SKM-1 treated with dmso at 0.1 percent for 144 hours (cell line): ENCODE measurements around the gene TXNRD1.
A peak's percentile ranks its signal among the peaks of the same experiment; 100 is the strongest.
"Not testable (repeated sequence)": the region's sequence is repeated elsewhere in the genome, so short reads cannot be mapped to it uniquely, and the experiment has no call there.

Experiments
- DNase-seq: peaks from one replicate; lab custom pipeline; 2025; ENCODE audit not compliant: unreplicated experiment; lab: John Stamatoyannopoulos, UW

Gene TXNRD1

DNA sequence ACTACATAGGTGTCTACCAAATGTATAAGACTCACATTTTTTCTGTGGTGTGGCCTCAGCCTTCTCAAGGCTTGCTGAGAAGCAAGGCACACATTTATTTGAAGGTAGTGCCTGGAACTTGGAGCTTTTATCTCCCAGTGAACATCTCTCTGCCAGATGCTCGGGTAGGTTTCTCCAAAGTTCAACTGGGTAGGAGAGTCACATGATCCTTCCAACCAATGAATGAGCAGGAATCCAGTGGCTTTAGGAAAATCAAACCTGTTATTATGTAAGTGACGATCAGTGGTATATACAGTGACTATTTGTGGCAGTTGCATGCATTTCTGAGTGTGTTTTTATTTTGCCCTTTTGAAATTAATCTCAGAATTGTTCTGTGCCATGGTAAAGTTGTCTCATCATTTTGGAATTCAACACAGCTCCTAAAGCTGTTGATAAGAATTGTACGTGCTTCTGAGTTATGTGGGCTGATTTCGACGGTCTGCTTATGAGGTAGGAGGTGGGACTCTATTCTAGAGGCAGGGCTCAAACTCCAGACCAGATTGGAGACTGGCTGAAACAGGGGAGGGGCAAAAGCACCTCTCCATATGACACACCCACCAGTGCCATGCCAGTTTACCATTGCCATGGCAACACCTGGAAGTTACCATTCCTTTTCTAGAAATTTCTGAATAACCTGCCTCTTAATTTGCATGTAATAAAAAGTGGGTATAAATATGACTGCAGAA lies 145.6 kb downstream of the TXNRD1 start:
- DNase-seq = no peak

DNA sequence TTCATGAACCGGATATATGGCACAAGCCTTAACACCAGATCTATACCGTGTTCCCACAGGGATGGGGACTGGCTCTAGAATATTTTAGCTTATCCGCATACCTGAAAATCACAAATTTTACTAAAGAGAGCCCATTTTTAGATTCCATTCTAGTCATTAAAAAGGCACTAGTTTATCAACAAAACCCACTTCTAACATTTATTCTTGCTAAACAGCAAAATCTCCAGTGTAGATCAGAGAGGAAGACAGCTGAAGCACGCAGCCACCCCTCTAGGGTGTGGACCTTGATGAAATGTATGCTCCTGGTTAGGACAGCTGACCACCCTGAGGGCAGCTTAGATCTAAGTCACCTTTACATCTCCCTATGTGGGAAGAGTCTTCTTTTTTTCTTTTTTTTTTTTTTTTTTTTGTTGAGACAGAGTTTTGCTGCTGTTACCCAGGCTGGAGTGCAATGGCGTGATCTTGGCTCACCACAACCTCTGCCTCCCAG lies 150.4 kb downstream of the TXNRD1 start:
- DNase-seq = no peak

DNA sequence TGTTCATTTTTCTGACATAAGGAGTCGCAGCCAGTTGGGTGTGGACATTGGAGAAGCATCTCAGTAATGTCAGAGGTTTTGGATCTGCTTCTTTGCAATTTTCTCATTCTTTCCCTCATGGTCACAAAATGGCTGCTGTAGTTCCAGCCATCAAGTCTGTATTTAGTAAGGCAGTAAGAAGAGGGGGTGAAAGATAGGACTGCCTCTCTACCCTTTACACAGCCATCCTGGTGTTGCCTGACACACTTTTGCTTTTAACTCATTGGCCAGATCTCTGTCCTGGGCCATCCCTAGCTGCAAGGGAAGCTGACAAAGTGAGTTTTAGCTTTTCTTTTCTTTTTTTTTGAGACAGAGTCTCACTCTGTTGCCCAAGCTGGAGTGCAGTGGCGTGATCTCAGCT lies 154.1 kb downstream of the TXNRD1 start:
- DNase-seq = no peak

DNA sequence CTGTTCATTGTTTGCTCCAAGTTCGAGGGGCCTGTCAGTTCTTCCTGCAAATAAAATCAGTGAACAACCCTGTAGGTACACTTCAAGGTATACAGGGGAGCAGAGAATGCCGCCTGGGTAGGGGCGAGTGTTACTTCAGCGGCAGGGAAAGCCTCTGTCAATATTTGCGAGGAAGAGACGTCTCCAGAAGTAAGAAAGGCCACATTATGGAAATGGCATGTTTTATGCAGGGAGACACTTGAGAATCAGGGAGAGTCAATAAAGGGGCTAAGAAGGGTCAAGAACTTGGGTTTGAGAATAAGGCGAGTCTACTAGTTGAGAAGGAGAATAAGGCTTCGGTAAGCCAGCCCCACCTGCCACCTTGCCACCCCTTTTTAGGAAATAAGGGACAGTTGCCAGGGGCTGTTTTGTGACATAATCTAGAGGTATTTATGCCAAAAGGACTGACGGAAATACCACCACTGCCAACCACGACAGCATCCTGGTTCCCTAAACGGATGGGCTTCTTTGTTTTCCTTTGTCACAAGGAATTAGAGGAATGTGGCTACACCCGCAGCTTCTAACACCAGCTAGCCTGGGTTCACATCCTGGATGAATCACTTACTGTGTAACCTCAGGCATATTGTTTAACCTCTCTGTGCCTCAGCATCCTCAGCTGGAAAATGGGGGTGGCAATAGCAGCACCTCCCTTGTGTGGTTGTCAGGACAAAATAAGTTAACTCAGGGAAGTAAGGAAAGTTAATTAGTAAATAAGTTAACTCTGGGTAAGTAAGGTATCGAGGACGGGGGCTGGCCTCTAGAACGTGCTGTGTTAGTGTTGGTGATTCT lies 155.7 kb downstream of the TXNRD1 start:
- DNase-seq = no peak

DNA sequence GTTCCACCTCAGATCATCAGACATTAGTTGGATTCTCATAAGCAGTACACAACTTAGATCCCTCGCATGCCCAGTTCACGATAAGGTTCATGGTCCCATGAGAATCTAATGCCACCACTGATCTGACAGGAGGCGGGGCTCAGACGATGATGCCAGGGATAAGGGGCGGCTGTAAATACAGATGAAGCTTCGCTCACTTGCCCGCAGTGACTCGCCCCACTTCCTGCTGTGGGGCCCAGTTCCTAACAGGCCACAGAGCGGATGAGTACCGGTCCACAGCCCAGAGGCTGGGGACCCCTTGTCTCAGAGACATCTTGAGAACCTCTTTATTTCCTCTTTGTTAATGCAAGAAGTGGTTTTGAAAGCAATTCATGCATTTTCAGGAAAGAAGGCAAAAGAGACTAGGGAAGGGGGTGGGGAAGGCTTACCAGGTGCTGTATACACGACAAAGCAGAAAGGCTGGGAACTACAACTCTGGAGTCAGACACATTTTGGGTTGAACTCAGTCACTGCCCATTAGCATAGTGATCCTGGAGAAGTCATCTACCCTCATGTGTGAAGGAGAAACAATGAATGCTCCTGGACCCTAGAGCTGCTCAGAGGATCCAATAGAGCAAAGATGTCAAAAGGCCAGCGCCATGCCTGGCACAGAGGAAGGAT lies 156.6 kb downstream of the TXNRD1 start:
- no peak for DNase-seq

DNA sequence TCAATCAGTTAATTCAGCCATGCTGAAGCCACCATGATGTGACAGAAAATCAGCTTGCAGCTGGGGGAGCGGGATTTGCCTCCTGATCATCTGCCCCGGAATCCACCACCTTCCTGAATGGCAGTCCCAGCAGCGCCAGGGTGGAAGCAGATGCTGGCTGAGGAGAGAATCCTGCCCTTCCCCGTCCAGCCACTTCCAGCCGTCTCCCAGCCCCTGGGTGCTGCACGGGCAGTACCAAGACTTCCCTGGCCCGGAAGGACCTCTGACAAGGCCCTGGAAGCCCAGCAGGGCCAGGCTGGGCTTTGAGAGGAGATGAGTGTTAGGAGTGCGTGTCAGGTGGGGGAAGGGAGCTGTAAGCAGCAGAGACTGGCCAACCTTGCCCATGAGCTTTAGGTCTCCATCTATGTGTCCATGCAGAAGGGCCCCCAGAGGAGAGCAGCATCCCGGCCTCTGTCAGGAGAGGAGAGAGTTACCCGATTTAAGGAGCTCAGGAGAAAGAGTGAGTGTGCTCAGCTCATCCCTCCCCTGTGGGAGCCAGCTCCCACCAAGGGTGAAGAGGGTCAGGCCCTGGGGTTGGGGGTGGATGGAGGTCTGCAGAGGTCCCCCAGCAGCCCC lies 157.2 kb downstream of the TXNRD1 start:
- no peak for DNase-seq

DNA sequence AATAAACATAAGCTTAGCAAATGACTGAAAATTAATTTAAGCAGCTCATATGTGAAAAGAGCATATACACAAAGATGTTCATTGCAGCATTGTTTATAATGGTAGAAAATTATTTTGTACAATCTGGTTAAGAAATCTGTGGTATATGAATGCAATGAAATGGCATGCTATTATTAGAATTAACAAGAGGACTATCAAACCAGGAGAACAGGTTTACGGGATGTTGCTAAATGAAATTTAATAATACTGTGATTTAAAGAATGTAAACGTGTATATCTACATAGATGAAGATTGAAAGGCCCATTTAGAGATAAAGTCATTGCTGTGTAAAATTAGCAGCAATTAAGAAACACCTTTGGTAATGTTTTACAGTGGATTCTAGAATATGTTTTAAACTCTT lies 158.5 kb downstream of the TXNRD1 start:
- DNase-seq = no peak

DNA sequence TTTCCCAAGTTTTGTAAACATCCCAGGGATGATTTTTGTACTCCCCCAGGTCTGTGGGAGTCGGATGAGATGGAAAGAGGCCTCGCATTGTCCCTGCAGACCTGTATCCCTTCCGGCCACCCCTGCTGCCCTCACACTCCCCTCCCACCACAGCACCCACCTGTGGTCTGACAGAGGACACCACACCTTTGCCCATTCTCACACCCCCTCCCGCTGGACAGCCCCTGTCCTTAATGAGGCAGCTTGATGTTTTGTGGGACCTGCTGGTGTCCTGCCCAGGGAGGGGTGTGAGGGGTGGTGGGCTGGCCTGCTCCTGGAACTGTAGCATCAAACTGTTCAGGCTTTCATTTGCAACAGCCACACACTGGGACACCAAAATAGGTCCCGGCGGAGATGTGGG lies 159.2 kb downstream of the TXNRD1 start:
- no peak for DNase-seq

DNA sequence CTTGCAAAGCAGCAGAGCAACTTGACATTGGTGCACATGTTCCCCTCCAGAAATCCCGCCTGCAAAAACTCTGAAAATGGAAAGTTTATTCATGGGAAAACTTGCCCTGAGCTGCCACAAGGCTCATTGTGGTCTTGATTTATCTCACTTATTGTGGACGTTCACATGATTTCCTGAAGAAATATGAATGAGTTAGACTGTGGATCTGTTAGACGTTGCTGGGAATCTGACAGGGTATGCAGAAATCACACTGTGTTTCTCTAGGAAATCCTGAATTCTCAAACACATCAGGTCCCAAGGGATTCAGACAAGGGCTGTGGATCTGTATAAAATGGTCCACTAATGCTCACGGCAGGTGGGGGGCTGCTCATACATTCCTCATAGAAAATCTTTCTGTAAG lies 160.2 kb downstream of the TXNRD1 start:
- no peak for DNase-seq

DNA sequence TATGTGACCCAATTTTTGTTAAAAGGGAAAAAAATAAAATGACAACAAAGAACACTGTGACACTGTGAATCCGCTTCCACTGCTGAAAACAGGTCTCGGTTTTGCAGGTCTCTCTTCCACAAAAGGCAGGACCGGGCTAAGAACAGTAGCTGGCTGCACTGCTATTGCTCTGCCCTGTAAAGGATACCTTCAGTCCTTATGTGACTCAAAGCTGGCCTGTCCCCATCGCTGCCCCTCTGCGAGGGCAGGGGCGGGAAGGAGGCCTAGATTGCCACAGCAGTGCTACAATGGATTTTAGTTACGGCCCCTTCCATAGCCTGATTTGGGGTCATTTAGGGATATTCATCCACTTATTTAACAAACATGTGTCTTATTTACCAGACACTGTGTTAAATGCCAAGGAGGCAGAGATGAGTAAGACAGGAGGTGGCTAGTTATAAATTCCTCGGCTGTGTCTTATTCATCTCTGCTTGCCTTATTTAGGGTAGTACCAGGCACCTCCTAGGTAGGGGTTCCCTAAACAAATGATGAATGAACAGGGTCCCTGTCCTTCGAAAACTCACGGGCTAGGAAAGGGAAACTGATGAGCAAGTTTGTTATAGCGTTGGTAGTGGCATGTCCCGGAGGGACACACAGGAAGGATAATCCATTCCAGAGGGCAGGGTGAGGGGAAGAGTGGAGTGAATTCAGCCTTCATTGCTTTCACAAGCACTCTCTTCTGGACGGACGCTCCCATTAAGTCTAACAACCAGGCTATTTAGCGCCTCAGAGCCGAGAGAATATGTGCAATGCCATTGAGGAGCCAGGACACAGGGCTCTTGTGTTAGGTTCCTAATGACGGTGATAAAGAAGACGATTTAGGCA lies 161.3 kb downstream of the TXNRD1 start:
- no peak for DNase-seq

DNA sequence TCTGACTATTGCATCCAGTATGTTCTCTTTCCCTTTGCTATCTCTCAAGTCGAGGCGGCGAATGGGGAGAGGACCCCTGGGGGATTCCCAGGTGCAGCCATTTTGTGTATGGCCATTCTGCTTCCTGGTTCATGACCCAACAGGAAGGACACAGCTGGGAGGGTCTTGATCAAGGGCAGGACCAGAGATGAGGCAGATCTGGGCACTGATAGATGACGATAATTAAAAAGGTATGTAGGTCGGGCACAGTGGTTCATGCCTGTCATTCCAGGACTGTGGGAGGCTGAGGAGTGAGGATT lies 161.9 kb downstream of the TXNRD1 start:
- no peak for DNase-seq

DNA sequence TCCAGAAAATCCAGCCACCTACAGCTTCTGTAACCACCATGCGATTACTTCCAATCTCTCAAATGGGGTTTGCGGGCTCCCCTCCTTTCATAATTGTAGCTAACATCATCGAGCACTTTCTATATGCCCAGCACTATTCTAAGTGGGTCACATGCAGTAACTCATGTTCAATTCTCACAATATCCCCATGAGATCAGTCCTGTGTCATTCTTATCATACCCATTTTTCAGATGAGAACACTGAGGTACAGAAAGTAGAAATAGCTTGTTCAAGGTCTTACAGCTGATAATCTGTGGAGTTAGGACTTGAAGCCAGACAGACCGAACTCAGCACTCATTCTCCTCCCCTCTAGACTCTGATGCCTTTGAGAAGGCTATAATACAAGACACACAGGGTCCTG lies 162.8 kb downstream of the TXNRD1 start:
- DNase-seq = no peak

DNA sequence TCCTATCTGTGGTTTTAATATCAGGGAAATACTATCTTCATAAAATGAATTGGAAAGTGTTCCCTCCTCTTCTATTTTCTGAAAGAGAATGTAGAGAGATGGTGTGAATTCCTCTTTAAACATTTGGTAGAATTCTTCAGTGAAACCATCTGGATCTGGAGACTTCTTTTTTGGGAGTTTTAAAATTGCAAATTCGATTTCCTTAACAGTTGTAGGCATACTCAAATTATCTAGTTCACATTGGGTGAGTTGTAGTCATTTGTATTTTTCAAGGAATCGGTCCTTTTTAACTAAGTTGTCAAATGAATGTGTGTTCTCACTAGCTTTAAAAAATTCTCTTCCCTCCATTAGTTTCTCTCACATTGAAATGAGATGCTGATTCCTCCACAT lies 165.8 kb downstream of the TXNRD1 start:
- no peak for DNase-seq

DNA sequence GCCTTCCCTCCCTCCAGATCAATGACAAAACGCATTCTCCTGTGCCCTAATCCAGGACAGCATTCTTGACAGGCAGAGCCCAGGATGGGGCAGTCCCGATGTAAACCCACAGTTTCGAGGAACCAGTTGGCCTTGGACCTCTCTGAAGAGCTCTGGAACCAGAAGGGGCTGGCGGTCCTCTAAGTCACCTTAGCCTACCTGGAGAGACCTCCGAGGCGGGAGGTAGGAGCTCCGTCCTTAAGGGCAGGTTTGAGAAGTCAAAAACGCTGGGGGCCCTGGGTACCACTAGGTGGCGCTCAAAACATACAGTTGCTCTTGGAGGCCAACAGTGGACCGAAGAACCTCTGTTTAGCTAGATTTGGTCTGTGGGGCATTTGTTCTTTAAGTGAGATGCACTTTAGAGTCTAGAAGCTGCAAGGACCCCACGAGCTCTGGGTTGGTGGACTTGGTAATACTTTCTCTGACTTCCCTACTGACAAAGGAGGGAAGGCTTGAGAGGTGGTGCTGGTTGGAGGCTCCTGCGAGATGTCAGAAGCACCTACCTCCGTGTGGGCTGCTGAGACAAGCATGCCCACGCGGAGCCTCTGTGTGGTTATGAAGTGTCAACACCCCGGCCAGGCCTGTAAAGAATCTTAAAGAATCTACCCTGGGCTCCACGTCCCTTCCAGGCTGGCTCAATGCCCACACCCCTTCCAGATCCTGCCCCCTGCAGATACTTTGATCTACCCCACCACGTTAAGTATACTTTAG lies 166.3 kb downstream of the TXNRD1 start:
- DNase-seq = peak; percentile 19

DNA sequence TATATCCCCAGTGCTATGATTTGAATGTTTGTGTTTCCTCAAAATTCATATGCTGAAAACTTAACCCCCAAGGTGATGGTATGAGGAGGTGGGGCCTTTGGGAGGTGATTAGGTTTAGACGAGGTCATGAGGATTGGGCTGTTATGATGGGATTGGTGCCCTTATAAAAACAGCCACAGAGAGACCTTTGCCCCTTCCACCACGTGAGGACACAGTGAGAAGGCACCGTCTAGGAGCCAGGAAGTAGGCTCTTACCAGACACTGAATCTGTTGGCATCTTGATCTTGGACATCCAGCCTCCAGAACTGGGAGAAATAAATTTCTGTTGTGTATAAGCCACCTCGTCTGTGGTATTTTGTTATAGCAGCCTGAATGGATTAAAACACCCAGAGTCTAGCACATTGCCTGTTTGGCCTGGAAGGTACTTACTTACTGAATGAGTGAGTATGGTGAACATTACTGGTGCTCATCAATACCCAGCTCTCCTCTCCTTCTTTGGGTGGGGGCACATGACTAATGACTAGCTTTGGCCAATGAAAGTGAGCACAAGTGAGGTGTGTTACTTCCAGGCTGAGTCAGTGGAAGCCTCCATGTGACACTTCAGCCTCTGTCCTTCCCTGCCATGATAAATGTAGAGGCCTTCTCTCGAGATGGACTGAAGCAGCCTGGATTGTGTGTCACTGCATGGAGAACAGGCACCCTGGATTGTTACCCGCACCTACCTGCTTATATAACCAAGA lies 168.7 kb downstream of the TXNRD1 start:
- no peak for DNase-seq

DNA sequence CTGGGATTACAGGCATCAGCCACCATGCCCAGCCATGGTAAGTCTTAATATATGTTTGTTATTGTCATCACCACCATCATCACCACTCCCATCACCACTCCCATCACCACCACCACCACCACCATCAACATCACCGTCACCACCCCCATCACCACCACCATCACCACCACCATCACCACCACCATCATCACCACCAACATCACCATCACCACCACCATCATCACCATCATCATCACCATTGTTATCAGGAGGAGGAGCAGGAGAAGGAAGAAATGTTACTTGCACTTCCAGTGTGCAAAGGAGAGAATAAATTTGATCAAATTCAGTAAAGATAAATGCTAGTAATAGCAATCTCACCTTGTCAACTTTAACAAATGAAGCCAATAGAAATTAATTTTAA lies 169.9 kb downstream of the TXNRD1 start:
- no peak for DNase-seq

DNA sequence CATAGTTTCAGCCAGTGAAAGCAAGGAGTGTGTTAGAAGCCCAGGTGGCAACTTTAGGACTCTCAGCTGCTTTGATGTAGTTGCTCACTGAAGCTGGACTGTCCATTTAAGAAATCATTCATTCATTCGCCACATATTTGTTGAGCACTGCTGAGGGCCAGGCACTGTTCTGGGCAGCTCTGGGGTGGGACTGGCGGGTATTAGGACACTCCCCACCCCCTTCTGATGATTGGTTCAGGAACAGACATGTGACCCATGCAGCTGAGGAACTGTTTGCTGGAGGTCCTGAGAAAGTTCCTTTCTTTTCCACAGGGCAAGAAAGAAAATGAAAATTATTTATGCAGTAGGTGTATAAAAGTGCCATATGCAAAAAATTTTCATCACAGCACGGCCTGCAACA lies 170.9 kb downstream of the TXNRD1 start:
- DNase-seq = no peak

DNA sequence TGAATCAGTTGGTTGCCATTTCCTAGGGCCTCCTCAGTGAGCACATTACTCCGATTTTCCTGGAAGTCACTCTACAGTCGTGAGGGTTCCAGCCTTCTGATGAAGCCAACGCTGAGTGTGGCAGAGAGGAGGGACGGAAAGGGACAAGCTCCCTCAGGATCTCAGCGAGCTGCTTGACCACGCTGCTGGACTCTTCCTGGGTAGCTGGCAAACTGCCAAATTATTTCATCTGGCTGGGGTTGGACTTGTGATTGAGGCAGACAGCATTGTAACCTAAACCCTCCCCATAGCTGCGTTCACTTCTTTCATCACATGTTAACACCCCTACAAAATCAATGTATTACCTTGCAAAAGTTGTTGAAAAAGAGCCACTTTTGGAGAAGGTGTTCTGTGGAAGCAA lies 171.6 kb downstream of the TXNRD1 start:
- no peak for DNase-seq

DNA sequence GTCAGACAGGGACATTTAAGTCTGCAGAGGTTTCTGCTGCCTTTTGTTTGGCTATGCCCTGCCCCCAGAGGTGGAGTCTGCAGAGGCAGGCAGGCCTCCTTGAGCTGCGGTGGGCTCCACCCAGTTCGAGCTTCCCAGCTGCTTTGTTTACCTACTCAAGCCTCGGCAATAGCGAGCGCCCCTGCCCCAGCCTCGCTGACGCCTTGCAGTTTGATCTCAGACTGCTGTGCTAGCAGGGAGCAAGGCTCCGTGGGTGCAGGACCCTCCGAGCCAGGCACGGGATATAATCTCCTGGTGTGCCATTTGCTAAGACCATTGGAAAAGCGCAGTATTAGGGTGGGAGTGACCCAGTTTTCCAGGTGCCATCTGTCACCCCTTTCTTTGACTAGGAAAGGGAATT lies 178.5 kb downstream of the TXNRD1 start:
- DNase-seq = not testable (repeated sequence)
